NCI-H69 (cell line): ENCODE results near the gene ACAP3.

Source experiments
- DNase-seq: peaks from one replicate; lab custom pipeline; 2025; lab: John Stamatoyannopoulos, UW

The ACAP3 gene

GRCh38 chr1:1314678-1315335 lies 7.1 kb upstream of the ACAP3 start:
- DNase-seq, result no peak

- DNase-seq, result no peak
Measured at GRCh38 chr1:1314237-1314586, 6.5 kb upstream of the ACAP3 start.

- DNase-seq, result no peak
Measured at GRCh38 chr1:1313500-1314236, 5.9 kb upstream of the ACAP3 start.

- no peak for DNase-seq
Measured at GRCh38 chr1:1312450-1313314, 5.0 kb upstream of the ACAP3 start.

GRCh38 chr1:1311107-1312104 lies 3.7 kb upstream of the ACAP3 start:
- no peak for DNase-seq

- no peak for DNase-seq
Measured at GRCh38 chr1:1310476-1311053, 2.8 kb upstream of the ACAP3 start.

- DNase-seq, result no peak
Measured at GRCh38 chr1:1310109-1310385, 2.3 kb upstream of the ACAP3 start.

GRCh38 chr1:1309251-1310108 lies 1.8 kb upstream of the ACAP3 start:
- DNase-seq, result peak; percentile 54

GRCh38 chr1:1308756-1309250 lies 1.1 kb upstream of the ACAP3 start:
- no peak for DNase-seq

- peak; percentile 65 for DNase-seq
Measured at GRCh38 chr1:1307261-1307922, 338 bp downstream of the ACAP3 start.

GRCh38 chr1:1306661-1307260 lies 969 bp downstream of the ACAP3 start:
- peak; percentile 30 for DNase-seq

GRCh38 chr1:1306070-1306660 lies 1.6 kb downstream of the ACAP3 start:
- DNase-seq, result peak; percentile 46

GRCh38 chr1:1305300-1306069 lies 2.2 kb downstream of the ACAP3 start:
- DNase-seq, result peak; percentile 71

GRCh38 chr1:1304331-1305299 lies 3.1 kb downstream of the ACAP3 start:
- peak; percentile 86 for DNase-seq

- no peak for DNase-seq
Measured at GRCh38 chr1:1303736-1304135, 4.0 kb downstream of the ACAP3 start.

- DNase-seq, result no peak
Measured at GRCh38 chr1:1302951-1303509, 4.7 kb downstream of the ACAP3 start.

GRCh38 chr1:1302006-1302430 lies 5.7 kb downstream of the ACAP3 start:
- DNase-seq, result no peak
